Hematopoietic multipotent progenitor cell treated with erythropoietin and hydrocortisone succinate and interleukin-3 and kit ligand, for 4 days (in vitro differentiated cells): ENCODE measurements around the gene ZMYM3.
A peak's percentile ranks its signal among the peaks of the same experiment; 100 is the strongest.
"Not testable (repeated sequence)": the region's sequence is repeated elsewhere in the genome, so short reads cannot be mapped to it uniquely, and the experiment has no call there.

Experiments used
- DNase-seq: peaks from one replicate; pipeline ENCODE4 v3.0.0-alpha.2; 2015

The ZMYM3 gene

DNA sequence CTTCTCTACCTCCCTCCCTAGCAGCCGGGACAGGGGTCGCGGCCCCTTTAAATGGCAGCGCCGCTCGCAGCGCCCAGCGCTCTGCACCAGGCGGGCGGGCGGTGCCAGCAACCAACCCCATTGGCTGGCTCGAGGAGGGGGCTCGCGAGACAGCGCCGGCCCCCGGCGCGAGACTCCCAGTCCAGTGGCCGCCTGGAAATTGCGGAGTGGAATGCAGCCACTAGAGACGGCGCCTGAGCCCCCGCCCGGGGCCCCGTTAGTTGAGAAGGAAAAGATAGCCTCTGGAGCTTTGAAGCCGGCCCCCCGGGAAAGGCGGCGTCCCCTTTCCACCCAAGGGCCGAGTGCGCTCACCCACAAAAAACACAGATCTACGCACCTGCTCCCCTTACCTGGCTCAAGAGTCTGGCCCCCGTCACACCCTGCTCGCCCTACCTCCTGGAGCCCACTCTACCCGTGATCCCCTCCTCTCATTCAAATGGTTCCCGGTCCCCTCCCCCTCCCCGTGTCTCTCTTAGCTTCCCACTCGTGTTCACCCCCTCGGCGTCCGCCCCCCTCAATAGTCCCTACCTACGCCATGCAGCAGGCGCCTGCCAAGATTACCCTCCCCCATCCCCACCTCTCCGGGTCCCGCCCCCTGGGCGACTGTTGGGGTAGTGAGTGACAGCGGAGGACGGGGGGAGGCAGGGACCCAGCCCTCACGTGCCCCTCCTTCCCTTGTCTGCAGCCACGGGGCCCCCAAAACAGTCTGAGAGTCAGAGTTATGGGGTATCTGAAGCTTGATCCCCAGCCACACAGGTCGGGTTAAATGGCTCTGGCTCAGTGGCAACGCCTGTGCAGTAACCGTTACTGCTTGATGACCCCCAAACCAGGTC lies at the start of gene ZMYM3:
Gene ZMYM3 (minus strand): TSS at position 49 of the 872 bp plus-strand sequence. CDS start 885 bp downstream, outside the sequence.
- peak; percentile 93 for DNase-seq

DNA sequence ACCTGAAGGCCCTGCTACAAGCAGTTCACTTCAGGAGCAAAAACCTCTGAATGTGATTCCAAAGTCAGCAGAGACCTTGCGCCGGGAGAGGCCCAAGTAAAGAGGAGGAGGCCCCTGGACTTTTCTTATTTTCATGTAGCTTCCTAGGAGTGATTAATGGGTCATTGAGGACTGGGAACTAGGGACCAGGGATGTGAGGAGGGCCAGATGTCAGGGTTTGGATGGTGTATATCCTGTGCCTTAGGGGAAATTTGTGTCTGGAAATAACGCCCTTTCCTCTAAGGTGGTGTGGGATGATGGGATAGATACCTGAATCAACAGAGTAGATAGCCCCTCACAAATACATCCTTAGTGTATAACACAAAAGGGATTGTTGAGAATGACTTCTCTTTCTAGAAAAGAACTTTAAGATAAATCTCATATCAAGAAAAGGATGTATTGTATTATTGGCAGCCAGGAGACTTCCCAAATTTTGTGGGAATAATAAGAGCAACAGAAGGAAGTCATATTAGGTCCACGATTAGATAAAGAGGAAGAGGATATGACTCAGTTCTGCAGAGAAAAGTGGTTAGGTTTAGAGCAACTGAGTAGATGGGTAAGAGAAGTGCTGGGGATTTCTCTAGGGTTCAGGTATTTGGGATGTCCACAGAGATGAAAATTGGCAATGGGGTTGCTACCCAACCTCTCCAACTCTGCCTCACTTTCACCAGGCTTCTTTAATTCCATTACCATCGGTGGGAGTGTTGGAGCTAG lies 48.7 kb upstream of the ZMYM3 start:
- no peak for DNase-seq

DNA sequence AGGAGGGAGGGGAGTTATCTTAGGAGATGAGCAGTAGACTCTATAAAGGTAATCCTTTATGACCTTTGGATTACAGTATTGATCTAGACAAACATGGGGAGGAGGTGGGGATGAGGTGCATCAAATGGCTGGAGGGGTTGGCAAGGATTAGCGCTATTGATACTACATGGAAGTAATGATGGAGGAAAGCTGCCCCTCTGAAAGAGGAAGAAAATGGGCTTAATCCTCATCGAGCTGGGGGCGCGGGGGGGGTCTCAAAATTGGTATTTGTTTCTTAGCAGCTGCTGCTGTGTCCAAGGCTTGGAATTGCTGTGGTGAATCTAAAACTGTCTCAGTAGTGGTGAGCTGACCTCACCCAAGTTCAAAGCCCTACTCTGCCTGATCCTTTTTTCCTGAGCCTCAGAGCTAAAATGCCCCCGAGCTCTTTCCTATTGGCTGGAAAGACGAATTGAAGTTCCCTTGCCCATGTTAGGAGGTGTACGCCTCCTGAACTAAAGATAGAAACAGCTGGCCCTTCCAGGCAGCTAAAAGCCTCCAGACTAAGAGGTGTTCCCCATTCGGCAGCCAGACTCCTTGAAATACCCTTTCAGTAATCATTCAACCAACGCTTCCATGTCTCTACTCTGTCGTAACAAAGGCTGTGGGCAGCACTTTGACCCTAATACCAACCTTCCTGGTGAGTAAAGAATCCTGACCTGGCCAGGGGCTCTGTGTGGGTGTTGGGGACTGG lies 47.4 kb upstream of the ZMYM3 start, which contains the start of gene ITGB1BP2:
Gene ITGB1BP2 (plus strand): TSS at position 556 of the 730 bp plus-strand sequence. CDS start 57 bp downstream, at position 613.
- DNase-seq = peak; percentile 32

DNA sequence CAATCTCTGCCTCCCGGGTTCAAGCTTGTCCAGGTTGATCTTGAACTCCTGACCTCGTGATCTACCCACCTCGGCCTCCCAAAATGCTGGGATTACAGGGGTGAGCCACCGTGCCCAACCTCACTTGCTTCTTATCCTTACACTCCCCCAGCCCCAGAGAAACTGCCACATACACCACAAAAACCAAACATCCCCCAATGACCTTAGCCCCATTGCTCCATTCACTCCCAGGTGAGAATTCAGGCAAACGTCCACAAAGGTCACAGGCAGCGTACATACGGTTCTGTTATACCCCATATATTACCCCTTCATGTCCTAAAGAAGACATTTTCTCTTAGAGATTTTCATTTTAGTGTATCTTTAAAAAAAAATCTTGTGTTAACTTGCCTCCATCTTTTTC lies 46.6 kb upstream of the ZMYM3 start:
- not testable (repeated sequence) for DNase-seq

DNA sequence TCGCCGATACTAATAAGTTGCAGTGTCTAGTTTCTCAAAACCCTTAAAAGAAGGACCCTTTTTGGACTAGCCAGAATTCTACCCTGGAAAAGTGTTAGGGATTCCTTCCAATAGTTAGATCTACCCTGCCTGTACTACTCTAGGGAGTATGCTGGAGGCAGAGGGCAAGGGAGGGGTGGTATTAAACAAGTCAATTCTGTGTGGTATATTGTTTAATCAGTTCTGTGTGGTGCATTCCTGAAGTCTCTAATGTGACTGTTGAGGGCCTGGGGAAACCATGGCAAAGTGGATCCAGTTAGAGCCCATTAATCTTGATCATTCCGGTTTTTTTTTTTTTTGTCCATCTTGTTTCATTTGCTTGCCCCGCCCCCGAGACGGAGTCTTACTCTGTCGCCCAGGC lies 46.1 kb upstream of the ZMYM3 start:
- DNase-seq = not testable (repeated sequence)

DNA sequence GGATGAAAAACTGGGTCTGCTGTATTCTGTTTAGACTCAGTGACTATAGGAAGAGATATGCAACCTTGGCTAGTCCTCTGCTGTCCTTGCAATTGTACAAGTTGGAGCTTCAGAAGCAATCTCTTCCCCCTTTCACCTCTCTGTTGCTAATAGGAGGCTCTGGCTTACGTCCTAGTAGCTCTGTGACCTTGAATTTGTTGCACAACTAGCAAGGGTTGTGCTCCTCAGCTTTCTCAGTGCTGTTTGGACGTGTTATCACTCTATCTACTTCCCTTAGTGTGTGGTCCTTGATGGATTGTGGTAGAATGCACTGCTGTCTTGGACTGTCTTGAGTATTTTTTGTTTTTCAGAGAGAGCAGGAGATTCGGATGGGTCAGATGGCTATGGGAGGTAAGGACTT lies 44.2 kb upstream of the ZMYM3 start:
- DNase-seq = no peak

DNA sequence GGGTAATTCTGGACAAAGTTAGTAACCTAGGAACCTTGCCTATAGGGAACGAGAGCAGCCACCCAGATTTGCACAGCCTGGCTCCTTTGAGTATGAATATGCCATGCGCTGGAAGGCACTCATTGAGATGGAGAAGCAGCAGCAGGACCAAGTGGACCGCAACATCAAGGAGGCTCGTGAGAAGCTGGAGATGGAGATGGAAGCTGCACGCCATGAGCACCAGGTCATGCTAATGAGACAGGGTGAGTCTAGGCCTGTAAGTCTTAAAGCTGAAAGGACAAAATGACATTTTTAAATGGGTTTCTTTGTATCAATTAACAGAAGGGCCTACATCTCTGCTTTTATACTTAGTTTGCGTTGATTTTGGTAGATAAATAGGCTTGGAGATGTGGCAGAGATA lies 42.9 kb upstream of the ZMYM3 start:
- no peak for DNase-seq

DNA sequence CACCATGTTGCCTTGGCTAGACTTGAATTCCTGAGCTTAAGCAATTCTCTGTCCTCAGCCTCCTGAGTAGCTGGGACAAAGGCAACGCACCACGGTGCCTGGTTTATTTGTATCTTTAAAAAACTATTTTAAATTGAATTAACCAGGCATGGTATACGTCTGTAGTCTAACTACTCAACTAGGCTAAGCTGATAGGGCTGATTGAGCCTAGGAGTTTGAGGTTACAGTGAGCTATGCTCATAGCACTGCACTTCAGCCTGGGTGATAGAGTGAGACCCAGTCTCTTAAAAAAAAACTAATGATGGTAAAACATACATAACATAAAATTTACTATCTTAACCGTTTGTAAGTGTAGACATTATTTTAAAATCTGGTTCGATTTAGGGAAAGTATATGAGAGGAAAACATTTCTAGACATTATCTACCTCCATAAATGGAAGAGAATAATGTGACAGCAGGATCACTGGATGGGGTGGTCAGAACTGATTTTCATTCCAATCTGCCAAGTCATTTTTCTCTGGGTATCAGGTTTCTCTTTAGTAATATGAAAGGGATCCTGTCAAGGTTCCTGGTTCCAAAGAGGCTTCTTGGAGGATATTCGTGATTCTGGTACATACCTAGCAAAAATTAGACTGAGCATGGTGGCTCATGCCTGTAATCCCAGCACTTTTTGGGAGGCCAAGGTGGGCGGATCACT lies 38.9 kb upstream of the ZMYM3 start:
- DNase-seq = no peak

DNA sequence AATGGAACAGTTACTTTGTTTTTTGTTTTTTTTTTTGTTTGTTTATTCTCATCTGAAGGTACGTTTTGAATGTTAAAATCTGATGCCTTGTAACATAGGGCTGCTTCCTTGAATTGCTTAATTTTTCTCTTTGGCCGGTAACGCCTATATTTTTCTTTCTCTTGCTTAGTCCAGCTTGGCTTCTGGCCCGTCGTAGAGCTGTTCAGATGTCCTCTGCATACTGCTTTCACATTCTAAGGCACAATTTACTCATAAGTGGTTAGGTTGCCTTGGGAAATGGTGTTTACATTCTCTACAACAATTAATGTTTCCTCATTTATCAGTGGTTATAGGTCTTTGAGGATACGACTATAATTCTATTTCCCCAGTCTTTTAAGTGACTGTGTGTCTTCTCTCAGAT lies 37.4 kb upstream of the ZMYM3 start:
- no peak for DNase-seq

DNA sequence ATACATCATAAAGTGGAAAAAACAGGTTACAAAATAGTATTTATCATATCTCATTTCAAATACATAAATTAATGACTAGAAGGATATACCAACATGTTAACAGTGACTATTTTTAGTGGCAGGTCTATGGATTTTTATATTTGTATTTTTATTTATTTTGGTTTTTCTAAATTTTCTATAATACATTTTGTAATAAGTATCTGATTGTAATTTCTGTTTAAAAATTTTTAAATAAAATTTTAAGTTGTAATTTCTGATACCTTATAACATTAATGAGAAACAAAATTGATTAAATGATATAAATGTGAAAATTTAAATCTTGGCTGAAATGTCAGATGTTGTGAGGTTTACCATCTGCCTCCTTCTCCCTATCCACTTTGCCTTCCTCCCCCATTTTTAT lies 32.0 kb upstream of the ZMYM3 start:
- DNase-seq = no peak

DNA sequence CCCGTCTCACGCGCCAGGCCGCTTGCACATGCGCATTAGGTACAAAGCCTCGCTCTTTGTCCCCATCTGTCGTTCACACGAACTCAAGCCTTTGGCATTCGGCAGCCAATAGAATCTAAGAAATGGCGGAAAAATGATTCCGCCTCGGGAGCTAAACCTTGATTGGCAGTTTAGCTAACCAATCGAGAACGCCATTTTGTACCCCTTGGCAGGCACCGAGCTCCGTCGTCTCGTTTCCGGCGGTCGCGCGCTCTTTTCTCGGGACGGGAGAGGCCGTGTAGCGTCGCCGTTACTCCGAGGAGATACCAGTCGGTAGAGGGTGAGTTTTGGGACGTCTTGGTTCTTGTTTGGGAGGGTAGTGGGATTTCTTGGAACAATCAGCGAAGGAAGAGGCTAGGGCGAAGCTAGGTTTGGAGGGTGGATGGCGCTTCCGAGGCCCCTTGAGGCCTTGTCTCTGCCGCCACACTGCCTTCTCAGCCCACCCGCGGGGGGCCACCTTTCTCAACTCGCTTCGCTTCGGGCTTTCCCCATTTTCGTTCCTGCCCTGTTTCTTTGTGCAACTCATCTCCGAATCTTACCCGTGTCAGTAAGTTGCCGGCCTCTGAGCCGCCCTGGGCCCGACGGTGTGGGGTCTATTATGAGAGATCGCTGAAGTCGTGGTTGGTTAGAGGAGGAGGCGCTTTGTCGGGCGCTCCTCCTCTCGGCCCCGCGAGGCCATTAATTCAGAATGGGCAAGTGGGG lies 29.6 kb upstream of the ZMYM3 start, which contains the start of gene NONO:
Gene NONO (plus strand): TSS at position 233 of the 741 bp plus-strand sequence. CDS start 7,003 bp downstream, outside the sequence.
- DNase-seq = peak; percentile 98

DNA sequence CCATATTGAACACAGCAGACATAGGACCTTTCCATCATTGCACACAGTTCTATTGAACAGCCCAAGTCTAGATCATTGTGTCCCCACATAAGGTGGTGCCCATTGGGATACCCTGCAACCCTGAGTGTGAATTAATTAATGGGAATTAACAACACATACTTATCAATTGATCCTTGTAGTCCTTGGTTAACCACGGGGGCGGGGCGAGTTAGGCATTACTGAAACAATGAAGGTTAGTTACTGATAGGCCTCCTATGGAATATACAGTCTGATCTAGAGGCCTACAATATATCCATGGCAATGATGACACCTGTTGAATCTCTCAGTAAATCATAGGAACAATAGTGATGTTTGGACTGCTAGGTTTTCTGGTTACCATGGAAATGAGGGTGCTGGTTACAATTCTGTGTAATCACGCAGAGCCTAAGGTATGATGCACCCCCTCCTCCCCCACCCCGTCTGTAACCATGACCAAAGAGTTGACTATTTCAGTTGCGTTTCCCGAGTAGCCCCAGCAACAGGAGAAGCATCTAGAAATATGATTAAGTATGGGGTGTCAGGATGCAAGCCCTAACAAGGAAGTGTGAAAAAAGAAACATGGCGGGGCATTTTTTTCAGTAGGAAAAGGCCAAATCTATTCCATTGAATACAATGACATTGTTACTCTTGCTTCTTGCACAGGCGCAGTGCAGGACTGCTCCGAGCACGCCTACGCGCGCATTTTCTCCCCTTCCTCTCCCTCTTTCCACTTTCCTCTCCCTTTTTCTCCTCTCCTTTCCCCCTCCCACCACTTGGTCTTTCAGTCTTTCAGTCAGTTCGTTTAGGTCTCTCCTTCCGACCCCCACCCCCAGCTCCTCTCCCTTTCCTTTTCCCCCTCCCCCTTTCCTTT lies 28.8 kb upstream of the ZMYM3 start:
- DNase-seq = no peak

DNA sequence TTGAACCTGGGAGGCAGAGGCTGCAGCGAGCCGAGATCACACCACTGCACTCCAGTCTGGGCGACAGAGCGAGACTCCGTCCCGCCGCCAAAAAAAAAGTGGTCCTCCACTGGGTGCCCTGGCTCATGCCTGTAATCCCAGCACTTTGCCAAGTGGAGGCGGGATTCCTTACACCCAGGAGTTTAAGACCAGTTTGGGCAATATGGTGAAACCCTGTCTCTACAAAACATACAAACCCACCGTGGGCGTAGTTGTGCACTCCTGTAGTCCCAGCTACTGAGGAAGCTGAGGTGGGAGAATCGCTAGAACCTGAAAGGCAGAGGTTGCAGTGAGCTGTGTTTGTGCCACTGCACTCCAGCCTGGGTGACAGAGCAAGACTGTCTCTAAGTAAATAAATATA lies 27.4 kb upstream of the ZMYM3 start:
- DNase-seq = not testable (repeated sequence)

DNA sequence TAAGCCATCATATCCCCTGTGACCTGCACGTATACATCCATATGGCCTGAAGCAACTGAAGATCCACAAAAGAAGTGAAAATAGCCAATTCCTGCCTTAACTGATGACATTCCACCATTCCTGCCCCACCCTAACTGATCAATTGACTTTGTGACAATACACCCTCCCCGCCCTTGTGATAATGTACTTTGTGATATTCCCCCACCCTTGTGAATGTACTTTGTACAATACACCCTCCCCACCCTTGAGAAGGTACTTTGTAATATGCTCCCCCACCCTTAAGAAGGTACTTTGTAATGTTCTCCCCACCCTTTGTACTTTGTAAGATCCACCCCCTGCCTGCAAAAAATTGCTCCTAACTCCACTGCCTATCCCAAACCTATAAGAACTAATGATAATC lies 18.4 kb upstream of the ZMYM3 start:
- not testable (repeated sequence) for DNase-seq

DNA sequence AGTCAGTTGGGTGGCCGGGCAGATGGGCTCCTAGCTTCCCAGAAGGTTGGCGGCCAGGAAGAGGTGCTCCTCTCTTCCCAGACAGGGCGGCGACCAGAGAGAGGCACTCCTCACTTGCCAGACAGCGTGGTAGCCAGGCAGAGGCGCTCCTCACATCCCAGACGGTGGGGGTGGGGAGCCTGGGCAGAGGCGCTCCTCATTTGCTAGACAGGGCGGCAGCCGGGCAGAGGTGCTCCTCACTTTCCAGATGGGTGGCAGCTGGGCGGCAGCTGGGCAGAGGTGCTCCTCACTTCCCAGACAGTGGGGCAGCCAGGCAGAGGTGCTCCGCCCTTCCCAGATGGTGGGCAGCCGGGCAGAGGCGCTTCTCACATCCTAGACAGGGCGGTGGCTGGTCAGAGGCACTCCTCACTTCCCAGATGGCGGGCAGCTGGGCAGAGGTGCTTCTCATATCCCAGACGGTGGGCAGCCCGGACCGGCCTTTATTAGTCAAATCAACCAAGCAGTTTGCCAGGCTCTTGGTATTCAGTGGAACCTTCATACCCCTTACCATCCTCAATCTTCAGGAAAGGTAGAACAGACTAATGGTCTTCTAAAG lies 16.0 kb upstream of the ZMYM3 start:
- no peak for DNase-seq

DNA sequence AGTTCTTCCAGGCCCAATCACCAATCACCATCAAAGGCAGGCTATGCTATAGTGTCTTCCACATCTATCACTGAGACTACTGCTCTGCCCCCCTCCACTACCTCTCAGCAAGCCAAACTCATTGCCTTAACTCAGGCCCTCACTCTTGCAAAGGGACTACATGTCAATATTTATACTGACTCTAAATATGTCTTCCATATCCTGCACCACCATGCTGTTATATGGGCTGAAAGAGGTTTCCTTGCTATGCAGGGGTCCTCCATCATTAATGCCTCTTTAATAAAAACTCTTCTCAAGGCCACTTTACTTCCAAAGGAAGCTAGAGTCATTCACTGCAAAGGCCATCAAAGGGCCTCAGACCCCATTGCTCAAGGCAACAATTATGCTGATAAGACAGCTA lies 14.7 kb upstream of the ZMYM3 start:
- DNase-seq = not testable (repeated sequence)

DNA sequence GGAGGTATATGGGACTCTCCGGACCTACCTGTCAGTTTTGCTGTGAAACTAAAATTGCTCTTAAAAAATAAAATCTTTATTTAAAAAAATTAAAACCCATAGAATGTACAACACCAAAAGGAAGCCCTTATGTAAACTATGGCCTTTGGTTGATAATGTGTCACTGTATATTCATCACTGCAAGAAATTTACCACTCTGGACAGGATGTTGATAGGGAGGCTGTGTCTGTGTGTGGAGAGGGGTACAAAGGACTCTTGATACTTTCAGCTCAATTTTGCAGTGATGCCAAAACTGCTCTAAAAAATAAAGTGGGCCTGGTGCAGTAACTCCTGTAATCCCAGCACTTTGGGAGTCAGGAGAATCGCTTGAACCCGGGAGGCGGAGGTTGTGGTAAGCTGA lies 2.9 kb upstream of the ZMYM3 start:
- DNase-seq = no peak

DNA sequence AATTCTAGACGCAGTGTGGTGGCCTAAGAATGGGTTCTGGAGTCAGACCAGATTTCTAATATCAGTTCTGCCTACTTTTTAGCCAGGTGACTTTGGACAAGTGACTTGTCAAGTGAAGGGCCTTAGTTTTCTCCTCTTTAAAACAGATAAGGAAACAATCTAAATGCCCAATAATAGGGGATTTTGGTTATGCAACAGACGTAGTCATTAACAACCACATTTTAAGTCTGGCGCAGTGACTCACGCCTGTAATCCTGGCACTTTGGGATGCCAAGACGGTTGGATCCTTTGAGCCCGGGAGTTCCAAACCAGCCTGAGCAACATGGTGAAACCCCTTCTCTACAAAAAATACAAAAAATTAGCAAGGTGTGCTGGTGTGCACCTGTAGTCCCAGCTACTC lies 2.1 kb upstream of the ZMYM3 start:
- no peak for DNase-seq

DNA sequence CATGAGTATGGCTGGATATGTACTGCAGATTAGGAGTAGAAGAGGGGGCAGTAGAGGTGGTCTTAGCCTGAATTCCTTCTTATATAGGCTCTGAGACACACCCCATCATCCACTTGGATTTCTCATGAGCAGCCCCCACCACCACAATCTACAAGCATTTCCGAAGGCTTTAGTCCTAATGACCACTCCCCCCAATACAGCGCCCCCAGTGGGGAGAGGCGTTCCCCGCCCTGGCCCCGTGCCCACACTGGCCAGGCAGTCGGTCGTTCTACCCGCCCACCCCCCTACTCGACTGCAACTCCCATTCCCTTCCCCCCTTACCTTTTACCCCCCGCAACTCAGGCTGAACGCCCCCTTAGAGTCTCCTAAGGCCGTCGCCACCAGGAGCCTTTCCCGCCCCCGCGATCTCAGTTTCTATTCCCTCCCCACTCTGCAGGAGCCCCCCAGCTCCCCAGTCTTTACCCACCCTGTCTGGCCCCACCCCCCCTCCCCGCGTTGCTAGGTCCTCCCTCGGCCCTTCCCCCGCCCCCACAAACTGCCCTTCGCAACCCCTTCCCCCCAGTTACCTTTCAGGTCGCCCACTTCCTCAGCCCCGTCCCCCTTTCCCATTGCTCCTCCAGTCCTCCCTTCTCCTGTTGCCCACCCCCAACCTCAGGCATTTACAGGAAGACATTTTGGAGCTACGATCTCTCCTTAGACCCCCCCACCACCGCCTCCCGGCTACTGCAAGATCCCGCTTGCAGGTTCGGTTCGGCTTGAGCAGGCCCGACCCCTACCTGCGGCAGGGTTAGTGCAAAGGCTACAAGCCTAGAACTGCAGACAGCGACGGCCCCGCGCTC lies 468 bp downstream of the ZMYM3 start:
- DNase-seq = peak; percentile 78
